WTC11 (cell line): ENCODE results near the gene GNG11. TPM values are rescaled to one million over a fixed set of nuclear protein-coding genes. Genes with fewer than 3 reads are reported as not detected.

Experiments used
- ATAC-seq: fragments of 200-7000 bp; cut with Tn5 transposase; 2 replicates; pipeline ENCODE4 v1.10.0; 2021; ENCODE audit warnings: mild to moderate bottlenecking, moderate library complexity
- CTCF ChIA-PET: fragments of 300-600 bp; sonication (Branson Sonifier 250); formaldehyde crosslinking; loops from one replicate; lab custom pipeline; 2021; ENCODE audit warnings: antibody characterized with exemption; lab: Charles Lee
- POLR2A ChIA-PET: fragments of 350-600 bp; sonication (Branson Sonifier 250); formaldehyde crosslinking; loops from one replicate; lab custom pipeline; 2021; ENCODE audit warnings: antibody characterized with exemption; lab: Charles Lee
- DNase-seq: peaks from one replicate; pipeline ENCODE4 v3.0.0; 2021; ENCODE audit warnings: low spot score
- H3K27ac Mint-ChIP-seq: 2 replicates; pipeline ENCODE4 v1.8.0; 2021; ENCODE audit warnings: mixed read lengths
- H3K27me3 Mint-ChIP-seq: 2 replicates; pipeline ENCODE4 v1.8.0; 2021; ENCODE audit warnings: low read depth, mild to moderate bottlenecking, moderate library complexity, mixed read lengths
- H3K36me3 Mint-ChIP-seq: 2 replicates; pipeline ENCODE4 v1.8.0; 2021; ENCODE audit warnings: mixed read lengths
- H3K4me1 Mint-ChIP-seq: 2 replicates; pipeline ENCODE4 v1.8.0; 2022; ENCODE audit warnings: mixed read lengths
- H3K4me3 Mint-ChIP-seq: 2 replicates; pipeline ENCODE4 v1.8.0; 2021; ENCODE audit warnings: mild to moderate bottlenecking, moderate library complexity, mixed read lengths
- H3K9me3 Mint-ChIP-seq: 2 replicates; pipeline ENCODE4 v1.8.0; 2021; ENCODE audit warnings: mixed read lengths
- AR ChIP-seq: fragments of 250-450 bp; sonication (Bioruptor Pico); IDR thresholded peaks from 2 replicates; pipeline ENCODE4 v1.9.0; 2021; ENCODE audit warnings: mild to moderate bottlenecking
- CREB1 ChIP-seq: sonication (generic); formaldehyde crosslinking; IDR thresholded peaks from 2 replicates; pipeline ENCODE4 v1.8.0; 2023; ENCODE audit warnings: mild to moderate bottlenecking, missing genetic modification reagents
- E2F1 ChIP-seq: sonication (generic); formaldehyde crosslinking; IDR thresholded peaks from 2 replicates; pipeline ENCODE4 v1.8.0; 2022; ENCODE audit warnings: mild to moderate bottlenecking, missing genetic modification reagents
- ERG ChIP-seq: fragments of 250-450 bp; sonication (Bioruptor Pico); IDR thresholded peaks from 2 replicates; pipeline ENCODE4 v1.8.0; 2021; ENCODE audit warnings: mild to moderate bottlenecking
- GABPB1 ChIP-seq: sonication (generic); formaldehyde crosslinking; IDR thresholded peaks from 2 replicates; pipeline ENCODE4 v1.8.1; 2023; ENCODE audit warnings: mild to moderate bottlenecking, missing genetic modification reagents
- HMGXB4 ChIP-seq: sonication (generic); formaldehyde crosslinking; IDR thresholded peaks from 2 replicates; pipeline ENCODE4 v1.8.1; 2023; ENCODE audit warnings: mild to moderate bottlenecking, moderate library complexity, missing genetic modification reagents
- IRF1 ChIP-seq: sonication (generic); formaldehyde crosslinking; IDR thresholded peaks from 2 replicates; pipeline ENCODE4 v1.8.0; 2023; ENCODE audit warnings: missing genetic modification reagents
- IRF2 ChIP-seq: sonication (generic); formaldehyde crosslinking; IDR thresholded peaks from 2 replicates; pipeline ENCODE4 v1.8.0; 2022; ENCODE audit warnings: low read depth, missing genetic modification reagents, borderline replicate concordance
- JAZF1 ChIP-seq: fragments of 250-450 bp; sonication (Bioruptor Pico); IDR thresholded peaks from 2 replicates; pipeline ENCODE4 v1.9.0; 2021; ENCODE audit warnings: moderate library complexity, mild to moderate bottlenecking, inconsistent platforms
- MLX ChIP-seq: sonication (generic); formaldehyde crosslinking; IDR thresholded peaks from 2 replicates; pipeline ENCODE4 v1.8.1; 2023; ENCODE audit warnings: mild to moderate bottlenecking, missing genetic modification reagents, moderate library complexity
- OVOL2 ChIP-seq: fragments of 250-450 bp; sonication (Bioruptor Pico); IDR thresholded peaks from 2 replicates; pipeline ENCODE4 v1.9.0; 2021; ENCODE audit warnings: mild to moderate bottlenecking, borderline replicate concordance
- PRRX2 ChIP-seq: fragments of 250-450 bp; sonication (Bioruptor Pico); IDR thresholded peaks from 2 replicates; pipeline ENCODE4 v1.8.0; 2021; ENCODE audit warnings: mild to moderate bottlenecking
- TCF7 ChIP-seq: sonication (generic); formaldehyde crosslinking; IDR thresholded peaks from 2 replicates; pipeline ENCODE4 v1.8.0; 2022; ENCODE audit warnings: mild to moderate bottlenecking, low read depth, missing genetic modification reagents, moderate library complexity
- ZBTB43 ChIP-seq: sonication (generic); formaldehyde crosslinking; IDR thresholded peaks from 2 replicates; pipeline ENCODE4 v1.8.1; 2023; ENCODE audit warnings: mild to moderate bottlenecking, missing genetic modification reagents
- ZNF121 ChIP-seq: sonication (generic); formaldehyde crosslinking; IDR thresholded peaks from 2 replicates; pipeline ENCODE4 v1.8.0; 2023; ENCODE audit warnings: missing genetic modification reagents
- ZNF263 ChIP-seq: sonication (generic); formaldehyde crosslinking; IDR thresholded peaks from 2 replicates; pipeline ENCODE4 v1.8.1; 2022; ENCODE audit warnings: low read depth, mild to moderate bottlenecking, moderate library complexity, missing genetic modification reagents
- ZNF317 ChIP-seq: sonication (generic); formaldehyde crosslinking; IDR thresholded peaks from 2 replicates; pipeline ENCODE4 v1.8.1; 2023; ENCODE audit warnings: low read depth, mild to moderate bottlenecking, moderate library complexity, missing genetic modification reagents, borderline replicate concordance
- ZNF416 ChIP-seq: fragments of 250-450 bp; sonication (Bioruptor Pico); IDR thresholded peaks from 2 replicates; pipeline ENCODE4 v1.9.0; 2021; ENCODE audit warnings: mild to moderate bottlenecking, inconsistent platforms
- ZNF532 ChIP-seq: fragments of 250-450 bp; sonication (Bioruptor Pico); IDR thresholded peaks from 2 replicates; pipeline ENCODE4 v1.9.0; 2021; ENCODE audit warnings: mild to moderate bottlenecking, borderline replicate concordance
- ZSCAN18 ChIP-seq: fragments of 250-450 bp; sonication (Bioruptor Pico); IDR thresholded peaks from 2 replicates; pipeline ENCODE4 v2.1.2; 2022; ENCODE audit warnings: mild to moderate bottlenecking, moderate library complexity
- total RNA-seq: library from RNA; stranded (reverse); gene quantifications from 3 replicates; pipeline ENCODE4 v1.2.3, GENCODE V29; 2021

The GNG11 gene
- total RNA-seq, 1 experiment from 2014 or later = 1.7 TPM

- TF ChIP-seq AR = no peak
- TF ChIP-seq ZNF263 (CRISPR knock-in tag) = no peak
- no peak for TF ChIP-seq ZNF416 (CRISPR knock-in tag)
- TF ChIP-seq, all 79 proteins: peak for 6
These were observed 31.0 kb upstream of the GNG11 start, which contains the start of gene TFPI2 (continued) for GRCh38 chr7:93890464-93891068.

GRCh38 chr7:93894426-93894825 is 27.1 kb upstream of the GNG11 start:
- Mint-ChIP-seq H3K9me3 (no peaks in the 10 kb centered on the region), H3K27ac (no peak overlapping the region), H3K36me3 (no peaks in the 10 kb centered on the region), H3K4me1 (peaks cover 4% of the 10 kb centered on the region), H3K27me3 (peaks cover 28% of the 10 kb centered on the region), H3K4me3 (no peak overlapping the region)
- ChIA-PET CTCF (interaction anchor here (1.0 kb wide), 1 partner anchor 8 kb away, joined by 3 read pairs; no protein-coding TSS in a partner anchor), POLR2A (no interaction called here)
- DNase-seq (no peak), ATAC-seq (no peak)
- TF ChIP-seq ZSCAN18 (CRISPR knock-in tag) (no peak), E2F1 (CRISPR knock-in tag) (no peak), IRF1 (CRISPR knock-in tag) (no peak), ZNF121 (CRISPR knock-in tag) (no peak), ZNF317 (no peak), GABPB1 (no peak), TCF7 (CRISPR knock-in tag) (no peak), ZBTB43 (no peak), PRRX2 (CRISPR knock-in tag) (no peak), OVOL2 (CRISPR knock-in tag) (no peak), IRF2 (CRISPR knock-in tag) (no peak), HMGXB4 (CRISPR knock-in tag) (no peak), MLX (CRISPR knock-in tag) (no peak), ZNF532 (CRISPR knock-in tag) (no peak), ERG (CRISPR knock-in tag) (no peak), CREB1 (CRISPR knock-in tag) (no peak), JAZF1 (CRISPR knock-in tag) (no peak)
